WTC11 (cell line): ENCODE results near the gene CFAP100. TPM values are rescaled to one million over a fixed set of nuclear protein-coding genes. Genes with fewer than 3 reads are reported as not detected.

Source experiments
- ATAC-seq: fragments of 200-7000 bp; cut with Tn5 transposase; 2 replicates; pipeline ENCODE4 v1.10.0; 2021; ENCODE audit warnings: mild to moderate bottlenecking, moderate library complexity
- CTCF ChIA-PET: fragments of 300-600 bp; sonication (Branson Sonifier 250); formaldehyde crosslinking; loops from one replicate; lab custom pipeline; 2021; ENCODE audit warnings: antibody characterized with exemption; lab: Charles Lee
- POLR2A ChIA-PET: fragments of 350-600 bp; sonication (Branson Sonifier 250); formaldehyde crosslinking; loops from one replicate; lab custom pipeline; 2021; ENCODE audit warnings: antibody characterized with exemption; lab: Charles Lee
- DNase-seq: peaks from one replicate; pipeline ENCODE4 v3.0.0; 2021; ENCODE audit warnings: low spot score
- H3K27ac Mint-ChIP-seq: 2 replicates; pipeline ENCODE4 v1.8.0; 2021; ENCODE audit warnings: mixed read lengths
- H3K27me3 Mint-ChIP-seq: 2 replicates; pipeline ENCODE4 v1.8.0; 2021; ENCODE audit warnings: low read depth, mild to moderate bottlenecking, moderate library complexity, mixed read lengths
- H3K36me3 Mint-ChIP-seq: 2 replicates; pipeline ENCODE4 v1.8.0; 2021; ENCODE audit warnings: mixed read lengths
- H3K4me1 Mint-ChIP-seq: 2 replicates; pipeline ENCODE4 v1.8.0; 2022; ENCODE audit warnings: mixed read lengths
- H3K4me3 Mint-ChIP-seq: 2 replicates; pipeline ENCODE4 v1.8.0; 2021; ENCODE audit warnings: mild to moderate bottlenecking, moderate library complexity, mixed read lengths
- H3K9me3 Mint-ChIP-seq: 2 replicates; pipeline ENCODE4 v1.8.0; 2021; ENCODE audit warnings: mixed read lengths
- ATF1 ChIP-seq: sonication (generic); formaldehyde crosslinking; IDR thresholded peaks from 2 replicates; pipeline ENCODE4 v1.8.1; 2023; ENCODE audit warnings: mild to moderate bottlenecking, moderate library complexity, missing genetic modification reagents
- CREM ChIP-seq: sonication (generic); formaldehyde crosslinking; IDR thresholded peaks from 2 replicates; pipeline ENCODE4 v1.8.1; 2022; ENCODE audit warnings: mild to moderate bottlenecking, missing genetic modification reagents, moderate library complexity
- E2F4 ChIP-seq: sonication (generic); formaldehyde crosslinking; IDR thresholded peaks from 2 replicates; pipeline ENCODE4 v1.8.1; 2022; ENCODE audit warnings: low read depth, mild to moderate bottlenecking, moderate library complexity, missing genetic modification reagents, borderline replicate concordance
- E2F5 ChIP-seq: sonication (generic); formaldehyde crosslinking; IDR thresholded peaks from 2 replicates; pipeline ENCODE4 v1.8.1; 2022; ENCODE audit warnings: mild to moderate bottlenecking, moderate library complexity, missing genetic modification reagents
- EMX1 ChIP-seq: fragments of 250-450 bp; sonication (Bioruptor Pico); IDR thresholded peaks from 2 replicates; pipeline ENCODE4 v1.8.0; 2021; ENCODE audit warnings: mild to moderate bottlenecking
- FOXP4 ChIP-seq: sonication (generic); formaldehyde crosslinking; IDR thresholded peaks from 2 replicates; pipeline ENCODE4 v1.8.0; 2022; ENCODE audit warnings: mild to moderate bottlenecking, missing genetic modification reagents
- HMGA2 ChIP-seq: fragments of 250-450 bp; sonication (Bioruptor Pico); IDR thresholded peaks from 2 replicates; pipeline ENCODE4 v1.4.0; 2021; ENCODE audit warnings: mild to moderate bottlenecking, moderate library complexity
- IRF2 ChIP-seq: sonication (generic); formaldehyde crosslinking; IDR thresholded peaks from 2 replicates; pipeline ENCODE4 v1.8.0; 2022; ENCODE audit warnings: low read depth, missing genetic modification reagents, borderline replicate concordance
- JAZF1 ChIP-seq: fragments of 250-450 bp; sonication (Bioruptor Pico); IDR thresholded peaks from 2 replicates; pipeline ENCODE4 v1.9.0; 2021; ENCODE audit warnings: moderate library complexity, mild to moderate bottlenecking, inconsistent platforms
- JUN ChIP-seq: sonication (generic); formaldehyde crosslinking; IDR thresholded peaks from 2 replicates; pipeline ENCODE4 v1.8.0; 2023; ENCODE audit warnings: mild to moderate bottlenecking, missing genetic modification reagents
- MXD4 ChIP-seq: fragments of 250-450 bp; sonication (Bioruptor Pico); IDR thresholded peaks from 2 replicates; pipeline ENCODE4 v1.8.0; 2021; ENCODE audit warnings: mild to moderate bottlenecking, moderate library complexity, borderline replicate concordance
- MYBL2 ChIP-seq: sonication (generic); formaldehyde crosslinking; IDR thresholded peaks from 2 replicates; pipeline ENCODE4 v1.8.1; 2023; ENCODE audit warnings: mild to moderate bottlenecking, moderate library complexity, missing genetic modification reagents
- NFE2L1 ChIP-seq: sonication (generic); formaldehyde crosslinking; IDR thresholded peaks from 2 replicates; pipeline ENCODE4 v1.8.1; 2023; ENCODE audit warnings: missing genetic modification reagents
- NFYB ChIP-seq: sonication (generic); formaldehyde crosslinking; conservative IDR thresholded peaks from 2 replicates; pipeline ENCODE4 v1.8.0; 2022; ENCODE audit warnings: low read depth, missing genetic modification reagents
- SOX15 ChIP-seq: fragments of 250-450 bp; sonication (Bioruptor Pico); IDR thresholded peaks from 2 replicates; pipeline ENCODE4 v1.9.0; 2021; ENCODE audit warnings: mild to moderate bottlenecking
- SP1 ChIP-seq: sonication (generic); formaldehyde crosslinking; conservative IDR thresholded peaks from 2 replicates; pipeline ENCODE4 v1.8.1; 2022; ENCODE audit warnings: missing genetic modification reagents
- USF1 ChIP-seq: sonication (generic); formaldehyde crosslinking; IDR thresholded peaks from 2 replicates; pipeline ENCODE4 v1.8.0; 2022; ENCODE audit warnings: mild to moderate bottlenecking, missing genetic modification reagents
- ZMAT4 ChIP-seq: fragments of 250-450 bp; sonication (Bioruptor Pico); IDR thresholded peaks from 2 replicates; pipeline ENCODE4 v1.9.0; 2021; ENCODE audit warnings: mild to moderate bottlenecking
- ZNF219 ChIP-seq: sonication (generic); formaldehyde crosslinking; IDR thresholded peaks from 2 replicates; pipeline ENCODE4 v1.8.0; 2023; ENCODE audit warnings: missing genetic modification reagents, mild to moderate bottlenecking, borderline replicate concordance
- ZNF281 ChIP-seq: sonication (generic); formaldehyde crosslinking; IDR thresholded peaks from 2 replicates; pipeline ENCODE4 v1.8.0; 2023; ENCODE audit warnings: mild to moderate bottlenecking, missing genetic modification reagents
- ZNF423 ChIP-seq: fragments of 250-450 bp; sonication (Bioruptor Pico); IDR thresholded peaks from 2 replicates; pipeline ENCODE4 v2.1.2; 2022; ENCODE audit warnings: mild to moderate bottlenecking, moderate library complexity
- total RNA-seq: library from RNA; stranded (reverse); gene quantifications from 3 replicates; pipeline ENCODE4 v1.2.3, GENCODE V29; 2021

The CFAP100 gene
- total RNA-seq, 1 experiment from 2014 or later: not detected

GRCh38 chr3:126350502-126351085, 44.1 kb upstream of the CFAP100 start (continued):
- no peak for TF ChIP-seq MXD4
- no peak for TF ChIP-seq SP1 (CRISPR knock-in tag)
- no peak for TF ChIP-seq USF1 (CRISPR knock-in tag)
- TF ChIP-seq E2F5 (CRISPR knock-in tag): no peak
- no peak for TF ChIP-seq NFE2L1 (CRISPR knock-in tag)
- no peak for TF ChIP-seq ZNF281 (CRISPR knock-in tag)
- TF ChIP-seq SOX15 (CRISPR knock-in tag): no peak

GRCh38 chr3:126351086-126351770, 43.5 kb upstream of the CFAP100 start:
- Mint-ChIP-seq H3K27me3 (no peaks in the 10 kb centered on the region), H3K4me3 (no peak overlapping the region), H3K4me1 (peaks cover 7% of the 10 kb centered on the region), H3K36me3 (peaks cover 2% of the 10 kb centered on the region; the same call in 1 of the 2 replicates), H3K27ac (no peak overlapping the region), H3K9me3 (no peaks in the 10 kb centered on the region)
- TF ChIP-seq JAZF1 (CRISPR knock-in tag): no peak
- TF ChIP-seq FOXP4 (CRISPR knock-in tag): no peak
- TF ChIP-seq E2F4 (CRISPR knock-in tag): no peak
- no peak for TF ChIP-seq MYBL2 (CRISPR knock-in tag)
- ATAC-seq: no peak
- POLR2A ChIA-PET: no interaction called here
- peak; percentile 3 for DNase-seq
- CTCF ChIA-PET: interaction anchor here (0.9 to 1.3 kb wide), 3 partner anchors 64 to 105 kb away, joined by 3 read pairs; no protein-coding TSS in a partner anchor

- H3K27ac Mint-ChIP-seq: no peak overlapping the region
- POLR2A ChIA-PET: no interaction called here
- peaks cover 9% of the 10 kb centered on the region for H3K4me1 Mint-ChIP-seq
- no peak for TF ChIP-seq IRF2 (CRISPR knock-in tag)
- TF ChIP-seq ZNF423 (CRISPR knock-in tag): no peak
- no peak for TF ChIP-seq ATF1
- TF ChIP-seq ZMAT4 (CRISPR knock-in tag): no peak
- no peak for TF ChIP-seq SOX15 (CRISPR knock-in tag)
- TF ChIP-seq CREM (CRISPR knock-in tag): no peak
- no peak for TF ChIP-seq ZNF219 (CRISPR knock-in tag)
- TF ChIP-seq EMX1 (CRISPR knock-in tag): no peak
- no peak for TF ChIP-seq JUN
- no peak for TF ChIP-seq NFYB (CRISPR knock-in tag)
- no peak for TF ChIP-seq ZNF281 (CRISPR knock-in tag)
- TF ChIP-seq HMGA2: no peak
Observed at GRCh38 chr3:126351771-126352475, 42.8 kb upstream of the CFAP100 start.

More at GRCh38 chr3:126351771-126352475, 42.8 kb upstream of the CFAP100 start:
- no peaks in the 10 kb centered on the region for H3K27me3 Mint-ChIP-seq
- no peak overlapping the region for H3K4me3 Mint-ChIP-seq
- DNase-seq (peak; percentile 11), ATAC-seq (no peak)
- CTCF ChIA-PET: interaction anchor here (1.3 kb wide), 1 partner anchor 105 kb away, joined by 3 read pairs; no protein-coding TSS in a partner anchor
- peaks cover 2% of the 10 kb centered on the region; the same call in 1 of the 2 replicates for H3K36me3 Mint-ChIP-seq
- H3K9me3 Mint-ChIP-seq: no peaks in the 10 kb centered on the region
